ENCODE data around the gene ZSWIM8. TPM values are rescaled to one million over a fixed set of nuclear protein-coding genes. Genes with fewer than 3 reads are reported as not detected.

Gene ZSWIM8
- total RNA-seq, 4 donors from 2014 or later = 94.5 to 530 (median 188) TPM

DNA sequence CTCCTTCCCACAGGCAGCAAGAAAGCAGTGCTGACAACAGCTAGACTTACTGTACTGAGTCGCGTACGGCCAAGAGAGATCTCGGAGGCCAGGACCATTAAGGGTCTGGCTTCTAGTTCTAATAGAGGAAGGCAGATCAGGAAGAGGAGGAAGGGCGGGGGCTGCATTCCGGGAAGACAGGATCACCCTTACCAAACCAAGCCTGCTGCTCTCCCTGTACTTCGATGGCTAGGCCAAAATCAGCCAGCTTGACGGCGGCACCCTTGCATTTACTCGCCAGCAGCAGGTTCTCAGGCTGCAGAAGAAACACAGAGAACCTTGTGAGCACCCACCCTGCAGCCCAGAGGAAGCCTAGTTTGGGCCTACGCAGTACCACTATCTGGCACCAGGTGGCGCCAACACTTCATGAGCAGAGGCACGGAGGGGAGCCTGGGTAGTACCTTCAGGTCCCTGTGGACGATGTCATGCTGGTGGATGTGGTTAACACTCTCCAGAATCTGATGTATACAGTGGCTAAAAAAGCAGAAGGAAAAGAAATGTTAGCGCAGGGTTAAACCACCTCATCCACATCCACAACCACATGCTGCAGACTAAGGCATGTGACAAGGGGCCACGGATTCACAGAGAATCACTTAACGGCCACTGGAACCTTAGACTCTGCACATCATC, 63.5 kb downstream of the ZSWIM8 start:
- Histone ChIP-seq H3K27me3 (no peaks in the 10 kb centered on the region), H3K4me3 (no peak overlapping the region), H3K4me1 (peaks cover 5 to 27% (median 12%) of the 10 kb centered on the region in 4 donors), H3K9me3 (no peaks in the 10 kb centered on the region), H3K36me3 (peaks cover 0 to 45% (median 19%) of the 10 kb centered on the region in 4 donors), H3K27ac (peak overlapping the region; percentile 72 to 91 (median 86))
- in situ Hi-C loops (cut with MboI; ENCODE audit: low pct_ligation_motif_present in 1 of 4, low pct_unique_long_range_greater_than_20kb in 1 of 4, low sequenced_read_pairs in 3 of 4) (loop anchor here in 3 of 4 donors (5.0 kb wide), 1 partner anchor 33 kb away; no protein-coding TSS in a partner anchor), intact Hi-C loops (cut with DNase I; ENCODE audit: low total_unique reads) (loop anchor here (2.0 kb wide), 1 partner anchor 24 kb away; no protein-coding TSS in a partner anchor)
- peak in 1 of 3 donors; percentile 27 for TF ChIP-seq POLR2AphosphoS5 (IDR thresholded peaks at IDR 0.05)
- TF ChIP-seq, protein P1, sequence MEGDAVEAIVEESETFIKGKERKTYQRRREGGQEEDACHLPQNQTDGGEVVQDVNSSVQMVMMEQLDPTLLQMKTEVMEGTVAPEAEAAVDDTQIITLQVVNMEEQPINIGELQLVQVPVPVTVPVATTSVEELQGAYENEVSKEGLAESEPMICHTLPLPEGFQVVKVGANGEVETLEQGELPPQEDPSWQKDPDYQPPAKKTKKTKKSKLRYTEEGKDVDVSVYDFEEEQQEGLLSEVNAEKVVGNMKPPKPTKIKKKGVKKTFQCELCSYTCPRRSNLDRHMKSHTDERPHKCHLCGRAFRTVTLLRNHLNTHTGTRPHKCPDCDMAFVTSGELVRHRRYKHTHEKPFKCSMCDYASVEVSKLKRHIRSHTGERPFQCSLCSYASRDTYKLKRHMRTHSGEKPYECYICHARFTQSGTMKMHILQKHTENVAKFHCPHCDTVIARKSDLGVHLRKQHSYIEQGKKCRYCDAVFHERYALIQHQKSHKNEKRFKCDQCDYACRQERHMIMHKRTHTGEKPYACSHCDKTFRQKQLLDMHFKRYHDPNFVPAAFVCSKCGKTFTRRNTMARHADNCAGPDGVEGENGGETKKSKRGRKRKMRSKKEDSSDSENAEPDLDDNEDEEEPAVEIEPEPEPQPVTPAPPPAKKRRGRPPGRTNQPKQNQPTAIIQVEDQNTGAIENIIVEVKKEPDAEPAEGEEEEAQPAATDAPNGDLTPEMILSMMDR (IDR thresholded peaks at IDR 0.05) = peak; percentile 99 to 100 (median 99)
- no peak for TF ChIP-seq EP300 (IDR thresholded peaks at IDR 0.05; ENCODE audit: low read depth)
- WGBS, 2 donors (ENCODE audit: low coverage in 1 of 2) = 42% methylated on average over 17 of the region's 17 CpGs; no CpG with 5 or more reads in 1 of the 2 donors
- DNase-seq = peak; percentile 90

DNA sequence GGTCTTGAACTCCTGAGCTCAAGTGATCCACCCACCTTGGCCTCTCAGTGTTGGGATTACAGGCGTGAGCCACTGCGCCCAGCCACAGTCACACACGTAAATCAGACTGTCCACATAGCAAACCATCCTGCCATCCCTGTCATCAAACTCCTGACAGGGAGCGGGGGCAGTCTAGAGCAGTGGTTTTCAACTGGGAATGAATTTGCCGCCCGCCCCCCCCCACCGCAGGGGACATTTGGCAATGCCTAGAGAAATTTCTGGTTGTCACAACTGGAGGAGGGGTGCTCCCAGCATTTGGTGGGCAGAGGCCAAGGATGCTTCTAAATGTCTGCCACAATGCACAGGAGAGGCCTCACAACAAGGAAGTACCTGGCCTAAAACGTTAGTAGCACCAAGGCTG, 64.8 kb downstream of the ZSWIM8 start:
- TF ChIP-seq POLR2A (IDR thresholded peaks at IDR 0.05) = no peak
- TF ChIP-seq, protein P1 (IDR thresholded peaks at IDR 0.05) = no peak
- TF ChIP-seq POLR2AphosphoS5 (IDR thresholded peaks at IDR 0.05) = no peak
- TF ChIP-seq EP300 (IDR thresholded peaks at IDR 0.05; ENCODE audit: low read depth) = no peak
- 75% methylated on average over 8 of the region's 8 CpGs; no CpG with 5 or more reads in 1 of the 2 donors for WGBS, 2 donors (ENCODE audit: low coverage in 1 of 2)
- Histone ChIP-seq H3K27ac (peak overlapping the region; percentile 72 to 91 (median 86)), H3K36me3 (peaks cover 0 to 42% (median 17%) of the 10 kb centered on the region in 4 donors), H3K9me3 (no peaks in the 10 kb centered on the region), H3K27me3 (no peaks in the 10 kb centered on the region), H3K4me1 (peaks cover 5 to 39% (median 22%) of the 10 kb centered on the region in 4 donors), H3K4me3 (no peak overlapping the region)
- no peak for DNase-seq
- in situ Hi-C loops (cut with MboI; ENCODE audit: low pct_ligation_motif_present in 1 of 4, low pct_unique_long_range_greater_than_20kb in 1 of 4, low sequenced_read_pairs in 3 of 4) (no loop called here), intact Hi-C loops (cut with DNase I; ENCODE audit: low total_unique reads) (no loop called here)

GRCh38 chr10:73850863-73851461, 65.6 kb downstream of the ZSWIM8 start:
- peak; percentile 52 for DNase-seq
- no peak overlapping the region for H3K4me3 ChIP-seq
- WGBS, 2 donors (ENCODE audit: low coverage in 1 of 2) = 36 to 66% methylated on average over 4 to 15 of the region's 15 CpGs
- H3K27ac ChIP-seq = peak overlapping the region; percentile 72 to 91 (median 86)
- peak in 2 of 3 donors; percentile 67 to 72 for TF ChIP-seq POLR2AphosphoS5 (IDR thresholded peaks at IDR 0.05)
- TF ChIP-seq, protein P1 (IDR thresholded peaks at IDR 0.05) = no peak
- H3K4me1 ChIP-seq = peaks cover 8 to 47% (median 28%) of the 10 kb centered on the region in 4 donors
- in situ Hi-C loops (cut with MboI; ENCODE audit: low pct_ligation_motif_present in 1 of 4, low pct_unique_long_range_greater_than_20kb in 1 of 4, low sequenced_read_pairs in 3 of 4) = no loop called here
- intact Hi-C loops (cut with DNase I; ENCODE audit: low total_unique reads) = no loop called here
- no peaks in the 10 kb centered on the region for H3K9me3 ChIP-seq
- no peaks in the 10 kb centered on the region for H3K27me3 ChIP-seq
- peaks cover 0 to 42% (median 17%) of the 10 kb centered on the region in 4 donors for H3K36me3 ChIP-seq

Small RNA genes within 50 kb of the gene (small RNA-seq; reads per million reads assigned to genes)
- gene AC022400.4 = 0 reads per million in 4 donors
- gene AC022400.9 = 0 reads per million in 4 donors
- 0 reads per million in 4 donors for gene ZSWIM8-AS1

Other genes starting within 250 kb of the ZSWIM8 start
- 100 to 1,000 TPM; 109 to 168 (median 114) TPM for gene USP54, start 194.3 kb upstream of the ZSWIM8 start, total RNA-seq
- 1 to 10 TPM in 1 of 4 donors, not detected in 3; 1.1 TPM for gene MYOZ1, start 144.1 kb upstream of the ZSWIM8 start, total RNA-seq
- 1 to 10 TPM in 1 of 4 donors, under 1 TPM in 1, not detected in 2; 0.14 to 4.5 TPM for gene SYNPO2L, start 129.6 kb upstream of the ZSWIM8 start, total RNA-seq
- gene AGAP5, start 87.5 kb upstream of the ZSWIM8 start, total RNA-seq = 10 to 100 TPM in 1 of 4 donors, 1 to 10 TPM in 2, not detected in 1; 8.0 to 12.7 (median 8.6) TPM
- 100 to 1,000 TPM in 2 of 4 donors, 10 to 100 TPM in 2; 46.7 to 104 (median 80.2) TPM for gene SEC24C, start 41.2 kb upstream of the ZSWIM8 start, total RNA-seq
- gene CHCHD1, start 3.6 kb upstream of the ZSWIM8 start, total RNA-seq = 10 to 100 TPM in 3 of 4 donors, 1 to 10 TPM in 1; 2.6 to 37.4 (median 17.0) TPM
- gene NDST2, start 26.0 kb downstream of the ZSWIM8 start, total RNA-seq = 10 to 100 TPM; 14.3 to 34.5 (median 22.1) TPM
- 100 to 1,000 TPM in 1 of 4 donors, 10 to 100 TPM in 3; 72.0 to 131 (median 83.0) TPM for gene CAMK2G, start 88.9 kb downstream of the ZSWIM8 start, total RNA-seq
- 1 to 10 TPM in 3 of 4 donors, under 1 TPM in 1; 0.75 to 8.0 (median 2.3) TPM for gene PLAU, start 125.5 kb downstream of the ZSWIM8 start, total RNA-seq
- 100 to 1,000 TPM in 3 of 4 donors, 10 to 100 TPM in 1; 96.1 to 133 (median 120) TPM for gene VCL, start 212.5 kb downstream of the ZSWIM8 start, total RNA-seq